NCI-H128 (cell line): Measurements from ENCODE around the gene KLHL6.
A peak's percentile ranks its signal among the peaks of the same experiment; 100 is the strongest.
"Not testable (repeated sequence)": the region's sequence is repeated elsewhere in the genome, so short reads cannot be mapped to it uniquely, and the experiment has no call there.

Source experiments
- DNase-seq: peaks from one replicate; lab custom pipeline; 2025; ENCODE audit not compliant: unreplicated experiment; lab: John Stamatoyannopoulos, UW

KLHL6 gene

GRCh38 chr3:183455089-183455488, 100.4 kb downstream of the KLHL6 start:
- no peak for DNase-seq

GRCh38 chr3:183454064-183454463, 101.4 kb downstream of the KLHL6 start:
- no peak for DNase-seq

GRCh38 chr3:183449791-183450190, 105.7 kb downstream of the KLHL6 start:
- DNase-seq = no peak

GRCh38 chr3:183449391-183449790, 106.1 kb downstream of the KLHL6 start:
- DNase-seq = no peak

GRCh38 chr3:183448369-183449128, 107.0 kb downstream of the KLHL6 start:
- no peak for DNase-seq

GRCh38 chr3:183447206-183448001, 108.1 kb downstream of the KLHL6 start:
- DNase-seq = peak; percentile 95

- DNase-seq = no peak
Observed at GRCh38 chr3:183446838-183447205, 108.7 kb downstream of the KLHL6 start.

- DNase-seq = no peak
Observed at GRCh38 chr3:183444748-183445147, 110.8 kb downstream of the KLHL6 start.

GRCh38 chr3:183443395-183444385, 111.8 kb downstream of the KLHL6 start:
- DNase-seq = no peak

- DNase-seq = no peak
Observed at GRCh38 chr3:183442994-183443393, 112.5 kb downstream of the KLHL6 start.

- not testable (repeated sequence) for DNase-seq
Observed at GRCh38 chr3:183440521-183440920, 115.0 kb downstream of the KLHL6 start.

- DNase-seq = no peak
Observed at GRCh38 chr3:183439515-183439914, 116.0 kb downstream of the KLHL6 start.

- no peak for DNase-seq
Observed at GRCh38 chr3:183438735-183439134, 116.8 kb downstream of the KLHL6 start.

GRCh38 chr3:183437666-183438564, 117.6 kb downstream of the KLHL6 start:
- no peak for DNase-seq
